Measurements from ENCODE around the gene CAPN12.
"Not testable (repeated sequence)": the region's sequence is repeated elsewhere in the genome, so short reads cannot be mapped to it uniquely, and the experiment has no call there.

The CAPN12 gene, protein sequence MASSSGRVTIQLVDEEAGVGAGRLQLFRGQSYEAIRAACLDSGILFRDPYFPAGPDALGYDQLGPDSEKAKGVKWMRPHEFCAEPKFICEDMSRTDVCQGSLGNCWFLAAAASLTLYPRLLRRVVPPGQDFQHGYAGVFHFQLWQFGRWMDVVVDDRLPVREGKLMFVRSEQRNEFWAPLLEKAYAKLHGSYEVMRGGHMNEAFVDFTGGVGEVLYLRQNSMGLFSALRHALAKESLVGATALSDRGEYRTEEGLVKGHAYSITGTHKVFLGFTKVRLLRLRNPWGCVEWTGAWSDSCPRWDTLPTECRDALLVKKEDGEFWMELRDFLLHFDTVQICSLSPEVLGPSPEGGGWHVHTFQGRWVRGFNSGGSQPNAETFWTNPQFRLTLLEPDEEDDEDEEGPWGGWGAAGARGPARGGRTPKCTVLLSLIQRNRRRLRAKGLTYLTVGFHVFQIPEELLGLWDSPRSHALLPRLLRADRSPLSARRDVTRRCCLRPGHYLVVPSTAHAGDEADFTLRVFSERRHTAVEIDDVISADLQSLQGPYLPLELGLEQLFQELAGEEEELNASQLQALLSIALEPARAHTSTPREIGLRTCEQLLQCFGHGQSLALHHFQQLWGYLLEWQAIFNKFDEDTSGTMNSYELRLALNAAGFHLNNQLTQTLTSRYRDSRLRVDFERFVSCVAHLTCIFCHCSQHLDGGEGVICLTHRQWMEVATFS

DNA sequence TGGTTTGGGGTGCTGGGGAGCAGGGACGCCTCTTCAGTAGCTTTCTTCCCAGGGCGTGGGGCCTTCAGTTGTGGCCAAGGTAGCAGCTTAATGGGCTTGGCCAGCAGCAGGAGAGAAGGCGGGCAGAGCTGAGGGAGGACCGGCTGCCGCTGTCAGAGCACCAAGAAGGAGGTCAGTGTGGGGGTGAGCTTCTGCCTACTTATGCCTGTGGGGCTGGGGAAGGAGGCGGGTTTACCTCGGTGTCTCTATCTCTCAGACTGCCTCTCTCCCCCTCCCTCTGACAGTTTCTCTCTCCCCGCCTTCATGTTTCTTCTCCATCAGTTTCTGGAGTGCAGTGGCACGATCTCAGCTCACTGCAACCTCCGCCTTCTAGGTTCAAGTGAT is at the start of gene CAPN12:
Gene CAPN12, minus strand, starts transcription at position 177 of the 384 bp plus-strand sequence. CDS start 309 bp downstream, outside the sequence.
- Mint-ChIP-seq H3K9me3 (no peaks in the 10 kb centered on the region), H3K27me3 (no peaks in the 10 kb centered on the region), H3K4me1 (ENCODE audit: low read depth) (peaks cover 7% of the 10 kb centered on the region), H3K36me3 (ENCODE audit: low read depth) (no peaks in the 10 kb centered on the region), H3K4me3 (no peak within 1 kb of the TSS), H3K27ac (no peak within 1 kb of the TSS)

DNA sequence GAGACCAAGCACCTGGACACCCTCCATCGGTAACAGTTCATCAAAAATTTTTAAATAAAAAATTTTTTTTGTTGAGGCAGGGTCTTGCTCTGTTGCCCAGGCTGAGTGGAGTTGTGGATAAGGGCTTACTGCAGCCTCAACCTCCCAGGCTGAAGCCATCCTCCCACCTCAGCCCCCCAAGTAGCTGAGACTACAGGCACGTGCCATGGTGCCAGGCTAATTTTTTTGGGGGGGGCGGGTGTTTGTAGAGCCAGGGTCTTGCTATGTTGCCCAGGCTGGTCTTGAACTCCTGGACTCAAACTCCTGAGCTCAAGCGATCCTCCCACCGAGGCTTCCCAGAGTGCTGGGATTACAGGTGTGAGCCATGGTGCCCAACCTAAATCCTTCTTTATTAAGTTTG is 49.4 kb upstream of the CAPN12 start:
- no peak overlapping the region for H3K27ac Mint-ChIP-seq
- no peak overlapping the region for H3K4me3 Mint-ChIP-seq
- H3K4me1 Mint-ChIP-seq (ENCODE audit: low read depth): peaks cover 9% of the 10 kb centered on the region
- no peaks in the 10 kb centered on the region for H3K36me3 Mint-ChIP-seq (ENCODE audit: low read depth)
- no peaks in the 10 kb centered on the region for H3K9me3 Mint-ChIP-seq
- H3K27me3 Mint-ChIP-seq: peaks cover 4% of the 10 kb centered on the region

DNA sequence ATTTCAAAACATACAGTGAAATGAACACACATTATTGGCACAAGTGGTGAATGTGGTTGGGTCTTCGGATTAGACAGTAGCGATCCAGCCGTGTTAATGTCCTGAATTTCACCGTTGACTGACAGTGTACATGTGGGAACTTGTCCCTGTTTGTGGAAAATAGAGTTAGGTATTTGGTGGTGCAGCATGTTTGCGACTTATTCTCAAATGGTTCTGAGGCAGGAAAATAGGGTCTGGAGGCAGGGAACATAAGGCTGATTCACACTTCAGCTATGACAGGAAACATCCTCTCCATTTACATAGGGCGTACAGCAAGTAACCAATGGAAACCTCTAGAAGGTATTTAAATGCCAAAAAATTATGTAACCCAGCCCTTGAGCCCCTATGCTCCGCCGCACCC is 48.9 kb upstream of the CAPN12 start:
- H3K27ac Mint-ChIP-seq: no peak overlapping the region
- H3K27me3 Mint-ChIP-seq: peaks cover 4% of the 10 kb centered on the region
- H3K4me1 Mint-ChIP-seq (ENCODE audit: low read depth): peaks cover 9% of the 10 kb centered on the region
- no peaks in the 10 kb centered on the region for H3K9me3 Mint-ChIP-seq
- no peaks in the 10 kb centered on the region for H3K36me3 Mint-ChIP-seq (ENCODE audit: low read depth)
- H3K4me3 Mint-ChIP-seq: peak overlapping the region; percentile 50

DNA sequence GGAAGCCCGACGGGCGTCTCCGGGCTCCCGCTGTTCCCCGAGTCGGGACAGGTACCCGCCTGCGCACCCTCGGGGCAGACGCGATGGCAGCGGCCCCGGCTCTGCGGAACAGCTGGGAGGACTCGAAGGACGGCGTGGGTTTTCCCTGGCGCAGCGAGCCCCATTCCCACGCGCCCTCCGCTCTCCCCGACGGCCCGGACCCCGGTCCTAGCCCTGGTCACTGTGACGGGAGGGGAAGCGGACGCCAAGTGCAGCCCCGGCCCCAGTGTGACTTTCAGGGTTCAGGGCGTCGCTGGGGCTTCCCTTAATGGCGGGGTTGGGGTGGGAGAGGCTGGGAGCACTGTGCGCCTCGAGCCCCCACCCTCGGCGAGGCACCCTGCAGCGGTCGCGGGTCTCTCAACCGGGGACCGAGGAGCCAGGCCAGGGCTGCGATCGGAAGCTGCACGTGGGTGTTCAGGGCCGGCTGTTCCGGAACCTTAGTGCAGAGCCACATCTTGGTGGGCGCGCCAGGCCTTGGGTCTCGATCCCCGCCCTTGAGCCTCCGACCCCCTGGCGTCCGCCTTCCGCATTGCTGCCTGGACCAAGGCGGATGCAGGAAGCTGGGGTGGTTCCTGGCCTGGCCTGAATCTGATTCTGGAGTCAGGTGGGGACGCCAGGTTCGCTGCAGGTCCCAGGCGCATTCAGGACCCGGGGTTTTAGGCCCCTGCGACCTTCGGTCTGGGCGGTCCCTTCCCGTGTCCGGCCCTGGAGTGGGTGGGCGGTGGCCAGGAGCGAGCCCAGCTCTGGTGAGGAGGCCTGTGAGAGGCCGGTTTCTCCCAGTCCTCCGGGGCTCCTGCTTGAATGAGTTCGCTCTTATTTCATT is 48.2 kb upstream of the CAPN12 start:
- Mint-ChIP-seq H3K27ac (no peak overlapping the region), H3K4me1 (ENCODE audit: low read depth) (peaks cover 9% of the 10 kb centered on the region), H3K9me3 (no peaks in the 10 kb centered on the region), H3K36me3 (ENCODE audit: low read depth) (no peaks in the 10 kb centered on the region), H3K27me3 (peaks cover 4% of the 10 kb centered on the region), H3K4me3 (peak overlapping the region; percentile 50)

DNA sequence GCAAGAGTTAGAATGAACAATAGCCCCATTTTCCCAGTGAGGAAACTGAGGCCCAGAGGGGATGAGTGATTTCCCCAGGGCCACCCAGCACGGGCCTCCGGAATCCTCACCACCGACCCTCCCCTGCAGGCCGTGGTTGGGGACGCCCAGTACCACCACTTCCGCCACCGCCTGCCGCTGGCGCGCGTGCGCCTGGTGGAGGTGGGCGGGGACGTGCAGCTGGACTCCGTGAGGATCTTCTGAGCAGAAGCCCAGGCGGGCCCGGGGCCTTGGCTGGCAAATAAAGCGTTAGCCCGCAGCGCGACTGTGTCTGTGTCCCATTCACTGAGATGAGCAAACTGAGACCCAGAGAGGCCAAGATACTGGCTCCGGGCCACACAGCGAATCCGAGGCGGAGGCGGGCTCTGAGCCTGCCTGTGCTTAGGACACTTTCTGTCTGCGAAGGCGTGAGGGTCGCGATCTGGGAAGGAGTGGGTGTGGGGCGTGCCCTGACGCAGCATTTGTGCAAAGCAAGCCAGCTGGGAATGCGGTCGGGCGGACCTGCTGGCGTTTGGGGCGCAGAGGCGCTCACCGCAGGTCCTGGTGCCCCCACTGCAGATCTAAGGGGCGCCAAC is 47.3 kb upstream of the CAPN12 start:
- H3K36me3 Mint-ChIP-seq (ENCODE audit: low read depth); H3K9me3 Mint-ChIP-seq; H3K4me3 Mint-ChIP-seq; H3K27me3 Mint-ChIP-seq; H3K4me1 Mint-ChIP-seq (ENCODE audit: low read depth); H3K27ac Mint-ChIP-seq: not testable (repeated sequence)

DNA sequence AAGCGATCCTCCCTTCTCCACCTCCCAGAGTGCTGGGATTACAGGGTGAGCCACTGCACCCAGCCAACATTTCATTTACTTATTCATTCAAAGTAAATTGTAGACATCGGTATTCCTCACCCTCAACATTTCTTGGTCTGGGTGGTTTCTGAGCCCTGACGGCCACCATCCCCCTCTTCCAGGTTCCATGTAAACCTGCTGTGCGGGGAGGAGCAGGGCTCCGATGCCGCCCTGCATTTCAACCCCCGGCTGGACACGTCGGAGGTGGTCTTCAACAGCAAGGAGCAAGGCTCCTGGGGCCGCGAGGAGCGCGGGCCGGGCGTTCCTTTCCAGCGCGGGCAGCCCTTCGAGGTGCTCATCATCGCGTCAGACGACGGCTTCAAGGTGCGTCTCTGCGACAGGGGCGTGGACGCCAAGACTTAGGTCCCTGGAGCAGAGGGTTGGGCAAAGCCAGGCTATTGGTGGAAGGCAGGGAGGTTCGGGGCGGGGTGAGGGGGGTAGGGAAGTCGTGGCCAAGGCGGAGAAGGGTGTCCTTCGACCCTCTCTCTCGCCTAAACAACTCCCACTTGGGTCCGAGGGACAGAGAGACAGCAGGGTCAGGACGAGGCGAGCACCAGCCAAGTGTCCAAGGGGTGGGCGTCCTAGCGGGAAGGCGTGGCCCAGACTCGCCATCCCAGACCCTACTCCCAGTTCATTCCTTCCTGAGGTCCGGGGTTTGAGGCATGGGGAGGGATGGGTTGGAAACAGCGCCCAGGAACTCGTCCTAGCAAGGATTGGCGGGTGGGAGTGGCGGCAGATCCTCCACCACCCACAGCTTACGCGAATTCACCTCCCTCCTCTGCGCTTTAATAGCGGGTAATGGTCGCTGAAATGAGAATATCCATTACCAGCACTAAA is 46.5 kb upstream of the CAPN12 start:
- not testable (repeated sequence) for H3K9me3 Mint-ChIP-seq; H3K4me1 Mint-ChIP-seq (ENCODE audit: low read depth); H3K27me3 Mint-ChIP-seq; H3K36me3 Mint-ChIP-seq (ENCODE audit: low read depth); H3K4me3 Mint-ChIP-seq; H3K27ac Mint-ChIP-seq

DNA sequence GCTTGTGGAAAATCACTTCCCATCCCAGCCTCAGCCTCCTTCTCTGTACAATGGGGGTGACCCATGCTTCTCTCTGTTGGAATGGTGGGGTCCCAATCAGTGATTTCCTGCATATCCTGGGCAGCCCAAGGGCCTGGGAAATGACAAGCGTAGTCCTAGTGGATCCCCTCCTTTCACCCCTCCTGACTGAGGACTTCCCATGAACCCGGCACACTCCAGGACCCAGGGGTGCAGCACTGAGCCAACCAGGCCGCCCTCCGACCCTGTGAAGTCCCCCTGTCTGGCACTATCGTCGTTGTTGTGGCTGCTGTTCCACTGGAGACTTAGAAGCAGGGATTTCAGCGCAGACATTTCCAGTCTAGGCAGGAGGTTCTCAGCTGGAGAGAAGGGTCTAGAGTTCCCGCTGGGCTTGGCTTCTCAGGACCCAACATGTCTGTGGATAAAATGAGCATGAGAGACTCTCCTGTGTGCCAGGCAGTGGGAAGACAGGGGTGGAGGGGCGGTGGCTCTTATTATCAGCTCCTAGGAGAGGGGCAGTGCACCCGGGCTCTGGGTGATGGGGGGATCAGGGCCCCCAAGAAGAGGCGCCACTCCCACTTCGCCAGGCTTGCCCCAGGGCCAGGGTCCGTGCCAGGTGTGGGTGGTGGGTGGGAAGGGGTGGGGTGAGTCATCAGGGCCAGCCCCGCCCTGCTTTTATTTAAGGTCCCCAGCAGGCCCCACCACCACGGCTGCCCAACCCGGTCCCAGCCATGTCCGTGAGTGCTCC is 44.4 kb upstream of the CAPN12 start, which contains the start of gene LGALS7B:
Gene LGALS7B, plus strand, starts transcription at position 723 of the 766 bp plus-strand sequence. Its CDS starts 27 bp downstream, at position 750.
- peaks cover 13% of the 10 kb centered on the region for H3K4me1 Mint-ChIP-seq (ENCODE audit: low read depth)
- no peaks in the 10 kb centered on the region for H3K9me3 Mint-ChIP-seq
- H3K4me3 Mint-ChIP-seq: no peak within 1 kb of the TSS
- peaks cover 4% of the 10 kb centered on the region for H3K27me3 Mint-ChIP-seq
- no peak within 1 kb of the TSS for H3K27ac Mint-ChIP-seq
- H3K36me3 Mint-ChIP-seq (ENCODE audit: low read depth): no peaks in the 10 kb centered on the region

DNA sequence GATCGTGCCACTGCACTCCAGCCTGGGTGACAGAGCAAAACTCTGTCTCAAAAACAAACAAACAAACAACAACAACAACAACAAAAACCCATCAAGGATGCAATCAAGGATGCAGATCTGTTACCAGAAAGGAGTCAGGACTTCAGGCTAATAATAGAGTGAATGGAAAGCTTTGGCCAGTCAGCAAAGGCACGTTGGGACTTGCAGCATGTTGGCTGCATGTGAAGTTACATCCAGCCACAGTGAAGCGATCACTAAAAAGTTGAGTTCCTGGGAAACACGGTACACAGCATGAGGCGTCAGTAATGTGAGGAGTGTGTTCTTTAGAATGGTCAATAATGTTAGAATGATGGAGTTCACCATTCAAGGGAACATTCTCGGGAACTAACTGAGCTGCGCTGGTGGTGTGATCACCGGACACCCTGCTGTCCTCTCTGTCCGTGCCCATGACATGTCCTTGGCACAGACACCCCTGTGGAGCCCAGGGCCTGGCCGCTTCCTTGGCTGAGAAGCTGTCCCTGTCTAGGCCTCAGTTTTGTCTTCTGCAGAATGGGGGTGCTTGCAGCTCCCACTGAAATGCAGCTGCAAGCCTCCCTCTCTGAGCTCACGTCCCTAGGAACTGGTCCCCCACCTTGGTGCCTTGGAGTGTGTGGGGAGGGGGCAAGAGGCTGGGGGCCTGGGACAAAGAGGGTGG is 42.4 kb upstream of the CAPN12 start:
- no peak overlapping the region for H3K4me3 Mint-ChIP-seq
- peaks cover 3% of the 10 kb centered on the region for H3K4me1 Mint-ChIP-seq (ENCODE audit: low read depth)
- no peaks in the 10 kb centered on the region for H3K27me3 Mint-ChIP-seq
- H3K36me3 Mint-ChIP-seq (ENCODE audit: low read depth): no peaks in the 10 kb centered on the region
- H3K27ac Mint-ChIP-seq: no peak overlapping the region
- no peaks in the 10 kb centered on the region for H3K9me3 Mint-ChIP-seq

DNA sequence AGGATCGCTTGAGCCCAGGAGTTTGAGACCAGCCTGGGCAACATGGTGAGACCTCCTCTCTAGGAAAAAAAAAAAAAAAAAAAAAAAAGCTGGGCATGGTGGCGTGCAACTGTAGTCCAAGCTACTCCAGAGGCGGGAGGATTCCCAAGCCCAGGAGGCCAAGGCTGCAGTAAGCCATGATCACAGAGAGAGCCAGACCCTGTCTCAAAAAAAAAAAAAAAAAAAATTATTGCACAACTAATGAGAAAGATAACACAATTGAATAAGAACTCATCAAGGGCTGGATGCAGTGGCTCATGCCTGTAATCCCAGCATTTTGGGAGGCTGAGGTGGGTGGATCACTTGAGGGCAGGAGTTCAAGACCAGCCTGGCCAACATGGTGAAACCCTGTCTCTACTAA is 41.8 kb upstream of the CAPN12 start:
- H3K4me3 Mint-ChIP-seq; H3K4me1 Mint-ChIP-seq (ENCODE audit: low read depth); H3K9me3 Mint-ChIP-seq; H3K27ac Mint-ChIP-seq; H3K36me3 Mint-ChIP-seq (ENCODE audit: low read depth); H3K27me3 Mint-ChIP-seq: not testable (repeated sequence)

DNA sequence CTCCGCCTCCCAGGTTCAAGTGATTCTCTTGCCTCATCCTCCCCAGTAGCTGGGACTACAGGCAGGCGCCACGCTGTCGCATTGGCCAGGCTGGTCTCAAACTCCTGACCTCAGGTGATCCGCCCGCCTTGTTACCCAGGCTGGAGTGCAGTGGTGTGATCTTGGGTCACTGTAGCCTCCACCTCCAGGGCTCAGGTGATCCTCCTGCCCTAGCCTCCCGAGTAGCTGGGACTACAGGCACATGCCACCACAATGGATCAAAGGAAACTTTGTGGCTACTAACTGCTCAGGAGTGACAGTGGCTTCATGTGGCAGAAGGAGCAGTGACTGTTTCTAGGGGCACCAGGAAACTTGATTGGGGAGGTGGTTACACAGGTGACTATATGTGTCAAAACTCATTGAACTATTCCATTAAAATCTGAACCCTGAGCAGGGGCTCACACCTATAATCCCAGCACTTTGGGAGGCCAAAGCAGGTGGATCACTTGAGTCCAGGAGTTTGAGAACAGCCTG is 41.0 kb upstream of the CAPN12 start:
- Mint-ChIP-seq H3K9me3 (no peaks in the 10 kb centered on the region), H3K4me1 (ENCODE audit: low read depth) (peaks cover 3% of the 10 kb centered on the region), H3K27ac (no peak overlapping the region), H3K4me3 (no peak overlapping the region), H3K36me3 (ENCODE audit: low read depth) (no peaks in the 10 kb centered on the region), H3K27me3 (no peaks in the 10 kb centered on the region)

DNA sequence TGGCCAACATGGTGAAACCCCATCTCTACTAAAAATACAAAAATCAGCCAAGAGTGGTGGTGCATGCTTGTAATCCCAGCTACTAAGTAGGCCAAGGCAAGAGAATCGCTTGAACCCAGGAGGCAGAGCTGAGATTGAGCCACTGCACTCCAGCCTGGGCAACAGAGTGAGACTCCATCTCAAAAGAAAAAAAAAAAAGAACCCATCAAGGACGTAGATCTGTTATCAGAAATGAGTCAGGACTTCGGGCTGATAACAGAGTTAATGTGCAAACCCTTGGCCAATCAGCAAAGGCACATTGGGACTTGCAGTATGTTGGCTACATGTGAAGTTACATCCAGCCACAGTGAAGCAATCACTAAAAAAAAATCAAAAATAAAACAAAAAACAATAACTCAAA is 40.0 kb upstream of the CAPN12 start:
- H3K36me3 Mint-ChIP-seq (ENCODE audit: low read depth): no peaks in the 10 kb centered on the region
- no peak overlapping the region for H3K4me3 Mint-ChIP-seq
- H3K9me3 Mint-ChIP-seq: no peaks in the 10 kb centered on the region
- no peaks in the 10 kb centered on the region for H3K27me3 Mint-ChIP-seq
- peaks cover 3% of the 10 kb centered on the region for H3K4me1 Mint-ChIP-seq (ENCODE audit: low read depth)
- H3K27ac Mint-ChIP-seq: no peak overlapping the region

DNA sequence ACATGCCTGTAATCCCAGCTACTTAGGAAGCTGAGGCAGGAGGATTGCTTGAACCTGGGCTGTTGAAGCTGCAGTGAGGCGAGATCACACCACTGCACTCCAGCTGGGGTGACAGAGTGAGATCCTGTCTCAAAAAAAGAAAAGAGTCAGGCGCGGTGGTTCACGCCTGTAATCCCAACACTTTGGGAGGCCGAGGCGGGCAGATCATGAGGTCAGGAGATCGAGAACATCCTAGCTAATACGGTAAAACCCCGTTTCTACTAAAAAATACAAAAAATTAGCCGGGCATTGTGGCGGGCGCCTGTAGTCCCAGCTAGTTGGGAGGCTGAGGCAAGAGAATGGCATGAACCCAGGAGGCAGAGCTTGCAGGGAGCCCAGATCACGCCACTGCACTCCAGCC is 37.9 kb upstream of the CAPN12 start:
- not testable (repeated sequence) for H3K9me3 Mint-ChIP-seq; H3K27ac Mint-ChIP-seq; H3K27me3 Mint-ChIP-seq; H3K36me3 Mint-ChIP-seq (ENCODE audit: low read depth); H3K4me3 Mint-ChIP-seq; H3K4me1 Mint-ChIP-seq (ENCODE audit: low read depth)

DNA sequence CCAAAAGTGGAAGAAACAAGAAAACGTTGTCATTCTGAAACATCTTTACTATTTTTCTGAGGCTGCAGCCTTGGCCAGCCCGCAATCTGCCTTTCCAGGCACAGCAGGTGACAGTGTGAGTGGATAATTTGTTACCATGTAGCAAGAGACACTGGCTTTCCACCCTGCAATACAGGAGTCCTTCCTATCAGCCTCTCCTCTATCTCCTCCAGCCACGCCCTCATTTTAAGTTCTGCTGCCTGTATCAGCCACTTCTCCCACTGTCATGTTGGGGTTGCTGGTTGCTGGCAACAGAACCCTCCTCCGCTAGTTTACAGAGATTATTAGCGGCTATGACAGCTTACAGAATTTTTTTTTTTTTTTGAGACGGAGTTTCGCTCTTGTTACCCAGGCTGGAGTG is 36.8 kb upstream of the CAPN12 start:
- H3K27me3 Mint-ChIP-seq: no peaks in the 10 kb centered on the region
- H3K36me3 Mint-ChIP-seq (ENCODE audit: low read depth): no peaks in the 10 kb centered on the region
- H3K4me1 Mint-ChIP-seq (ENCODE audit: low read depth): peaks cover 3% of the 10 kb centered on the region
- no peak overlapping the region for H3K4me3 Mint-ChIP-seq
- H3K27ac Mint-ChIP-seq: no peak overlapping the region
- H3K9me3 Mint-ChIP-seq: no peaks in the 10 kb centered on the region
